Mesendoderm (in vitro differentiated cells): Measurements from ENCODE around the gene HTT.

Experiments
- DNase-seq: peaks from one replicate; pipeline ENCODE4 v3.0.0; 2013
- H2AK5ac ChIP-seq: 2 replicates; pipeline ENCODE4 v1.6.1; 2013; ENCODE audit warnings: low read length, inconsistent platforms
- H2BK120ac ChIP-seq: 2 replicates; pipeline ENCODE4 v1.6.1; 2013; ENCODE audit warnings: low read depth, mild to moderate bottlenecking, low read length, moderate library complexity, mixed read lengths
- H2BK15ac ChIP-seq: replicated peaks from 2 replicates; pipeline ENCODE4 v1.6.1; 2013; ENCODE audit warnings: low read depth, mild to moderate bottlenecking, moderate library complexity
- H2BK5ac ChIP-seq: 2 replicates; pipeline ENCODE4 v1.6.1; 2013; ENCODE audit warnings: low read length, inconsistent platforms
- H3K18ac ChIP-seq: 2 replicates; pipeline ENCODE4 v1.6.1; 2013; ENCODE audit warnings: mild to moderate bottlenecking, low read length, mixed read lengths
- H3K23ac ChIP-seq: one replicate; pipeline ENCODE4 v1.6.1; 2013; ENCODE audit warnings: low read length
- H3K27ac ChIP-seq: 2 replicates; pipeline ENCODE4 v1.5.1; 2013; ENCODE audit warnings: low read depth, mild to moderate bottlenecking, inconsistent platforms, low read length, moderate library complexity
- H3K27me3 ChIP-seq: 2 replicates; pipeline ENCODE4 v1.6.1; 2013; ENCODE audit warnings: low read length, control low read depth, mild to moderate bottlenecking, inconsistent platforms; ENCODE audit not compliant: insufficient read depth, poor library complexity
- H3K36me3 ChIP-seq: 2 replicates; pipeline ENCODE4 v1.6.1; 2013; ENCODE audit warnings: low read length, inconsistent platforms; ENCODE audit not compliant: control insufficient read depth, insufficient read depth
- H3K4ac ChIP-seq: one replicate; pipeline ENCODE4 v1.6.1; 2013; ENCODE audit warnings: low read depth, mild to moderate bottlenecking, low read length, moderate library complexity
- H3K4me1 ChIP-seq: 2 replicates; pipeline ENCODE4 v1.6.1; 2013; ENCODE audit warnings: low read depth, low read length, inconsistent platforms; ENCODE audit not compliant: control insufficient read depth
- H3K4me2 ChIP-seq: 2 replicates; pipeline ENCODE4 v1.6.1; 2013; ENCODE audit warnings: low read length
- H3K4me3 ChIP-seq: 2 replicates; pipeline ENCODE4 v1.5.1; 2013; ENCODE audit warnings: mild to moderate bottlenecking, low read length
- H3K56ac ChIP-seq: one replicate; pipeline ENCODE4 v1.6.1; 2013; ENCODE audit warnings: low read length
- H3K79me1 ChIP-seq: 2 replicates; pipeline ENCODE4 v1.6.1; 2013; ENCODE audit warnings: low read length, inconsistent platforms
- H3K79me2 ChIP-seq: 2 replicates; pipeline ENCODE4 v1.6.1; 2013; ENCODE audit warnings: mild to moderate bottlenecking, low read length; ENCODE audit not compliant: control insufficient read depth, insufficient read depth
- H3K9ac ChIP-seq: 2 replicates; pipeline ENCODE4 v1.6.1; 2013; ENCODE audit warnings: low read length, inconsistent platforms
- H4K5ac ChIP-seq: one replicate; pipeline ENCODE4 v1.6.1; 2013; ENCODE audit warnings: low read length
- H4K8ac ChIP-seq: one replicate; pipeline ENCODE4 v1.6.1; 2013; ENCODE audit warnings: low read depth, mild to moderate bottlenecking, control low read depth, low read length, moderate library complexity
- WGBS: extraction: QIAGEN DNeasy Blood & Tissue Kit; methylation state at CpG from one replicate; pipeline ENCODE4 v1.1.7; 2013; ENCODE audit warnings: low lambda C conversion rate, missing lambda C conversion rate; ENCODE audit not compliant: insufficient coverage; ENCODE audit errors: extremely low coverage; 5-methylcytosine and 5-hydroxymethylcytosine counted together

The HTT gene

GRCh38 chr4:3177426-3177825, 102.9 kb downstream of the HTT start:
- DNase-seq, result no peak
- H4K8ac ChIP-seq, result no peak overlapping the region
- H3K27me3 ChIP-seq, result no peaks in the 10 kb centered on the region
- H2BK15ac ChIP-seq, result no peak overlapping the region
- no peaks in the 10 kb centered on the region for H3K4me1 ChIP-seq
- H3K18ac ChIP-seq, result no peak overlapping the region
- H4K5ac ChIP-seq, result no peak overlapping the region
- H2AK5ac ChIP-seq, result no peak overlapping the region
- no peak overlapping the region for H2BK120ac ChIP-seq
- H3K56ac ChIP-seq, result no peak overlapping the region
- no peak overlapping the region for H3K4me2 ChIP-seq
- peaks cover 9% of the 10 kb centered on the region for H3K36me3 ChIP-seq
- H3K27ac ChIP-seq, result no peak overlapping the region
- no peaks in the 10 kb centered on the region for H3K79me1 ChIP-seq
- no peaks in the 10 kb centered on the region for H3K79me2 ChIP-seq
- H3K4ac ChIP-seq, result no peak overlapping the region
- H3K23ac ChIP-seq, result no peak overlapping the region
- no peak overlapping the region for H3K4me3 ChIP-seq
- no peak overlapping the region for H2BK5ac ChIP-seq
- no peak overlapping the region for H3K9ac ChIP-seq

GRCh38 chr4:3177905-3178304, 103.4 kb downstream of the HTT start:
- Histone ChIP-seq H3K4me1 (no peaks in the 10 kb centered on the region), H3K36me3 (peaks cover 8% of the 10 kb centered on the region), H3K4ac (no peak overlapping the region), H2BK5ac (no peak overlapping the region), H2BK15ac (no peak overlapping the region), H3K79me2 (no peaks in the 10 kb centered on the region), H3K27ac (no peak overlapping the region), H3K4me3 (no peak overlapping the region), H3K27me3 (no peaks in the 10 kb centered on the region), H2AK5ac (no peak overlapping the region), H2BK120ac (no peak overlapping the region), H3K18ac (no peak overlapping the region), H3K56ac (no peak overlapping the region), H4K5ac (no peak overlapping the region), H3K23ac (no peak overlapping the region), H3K79me1 (no peaks in the 10 kb centered on the region), H3K4me2 (no peak overlapping the region), H3K9ac (no peak overlapping the region), H4K8ac (no peak overlapping the region)
- DNase-seq, result no peak
- no CpG with 5 or more reads among the region's 7 CpGs for WGBS

GRCh38 chr4:3178351-3178750, 103.9 kb downstream of the HTT start:
- Histone ChIP-seq H4K5ac (no peak overlapping the region), H3K27ac (no peak overlapping the region), H2BK120ac (no peak overlapping the region), H3K27me3 (no peaks in the 10 kb centered on the region), H3K36me3 (peaks cover 4% of the 10 kb centered on the region), H3K4me3 (no peak overlapping the region), H3K18ac (no peak overlapping the region), H3K4ac (no peak overlapping the region), H2BK15ac (no peak overlapping the region), H3K4me1 (no peaks in the 10 kb centered on the region), H2BK5ac (no peak overlapping the region), H3K4me2 (no peak overlapping the region), H2AK5ac (no peak overlapping the region), H4K8ac (no peak overlapping the region), H3K56ac (no peak overlapping the region), H3K23ac (no peak overlapping the region), H3K9ac (no peak overlapping the region), H3K79me2 (no peaks in the 10 kb centered on the region), H3K79me1 (no peaks in the 10 kb centered on the region)
- WGBS, result no CpG with 5 or more reads among the region's 9 CpGs
- no peak for DNase-seq

GRCh38 chr4:3179126-3179706, 104.7 kb downstream of the HTT start:
- Histone ChIP-seq H3K4me3 (no peak overlapping the region), H3K9ac (no peak overlapping the region), H3K79me1 (no peaks in the 10 kb centered on the region), H3K79me2 (no peaks in the 10 kb centered on the region), H4K5ac (no peak overlapping the region), H3K27ac (no peak overlapping the region), H3K23ac (no peak overlapping the region), H3K18ac (no peak overlapping the region), H3K4me2 (no peak overlapping the region), H3K36me3 (peaks cover 4% of the 10 kb centered on the region), H3K27me3 (no peaks in the 10 kb centered on the region), H2AK5ac (no peak overlapping the region), H3K56ac (no peak overlapping the region), H4K8ac (no peak overlapping the region), H2BK15ac (no peak overlapping the region), H3K4ac (no peak overlapping the region), H3K4me1 (no peaks in the 10 kb centered on the region), H2BK5ac (no peak overlapping the region), H2BK120ac (no peak overlapping the region)
- no peak for DNase-seq
- WGBS, result no CpG with 5 or more reads among the region's 12 CpGs

GRCh38 chr4:3183008-3183407, 108.5 kb downstream of the HTT start:
- H3K79me1 ChIP-seq, result no peaks in the 10 kb centered on the region
- no peaks in the 10 kb centered on the region for H3K27me3 ChIP-seq
- no peak overlapping the region for H2BK15ac ChIP-seq
- no peak for DNase-seq
- no peaks in the 10 kb centered on the region for H3K79me2 ChIP-seq
- no peak overlapping the region for H2BK120ac ChIP-seq
- H3K9ac ChIP-seq, result no peak overlapping the region
- no peak overlapping the region for H4K5ac ChIP-seq
- H3K18ac ChIP-seq, result no peak overlapping the region
- H3K4me2 ChIP-seq, result no peak overlapping the region
- no peak overlapping the region for H3K56ac ChIP-seq
- H3K4ac ChIP-seq, result no peak overlapping the region
- peaks cover 4% of the 10 kb centered on the region for H3K36me3 ChIP-seq
- no peak overlapping the region for H2AK5ac ChIP-seq
- WGBS, result no CpG with 5 or more reads among the region's 4 CpGs
- H3K4me1 ChIP-seq, result no peaks in the 10 kb centered on the region
- no peak overlapping the region for H3K27ac ChIP-seq
- H2BK5ac ChIP-seq, result no peak overlapping the region
- no peak overlapping the region for H3K4me3 ChIP-seq
- no peak overlapping the region for H3K23ac ChIP-seq
- H4K8ac ChIP-seq, result no peak overlapping the region

GRCh38 chr4:3184725-3185124, 110.2 kb downstream of the HTT start:
- Histone ChIP-seq H3K4me3 (no peak overlapping the region), H3K79me2 (no peaks in the 10 kb centered on the region), H3K4me1 (no peaks in the 10 kb centered on the region), H2BK120ac (no peak overlapping the region), H3K79me1 (no peaks in the 10 kb centered on the region), H3K4me2 (no peak overlapping the region), H2BK15ac (no peak overlapping the region), H3K18ac (no peak overlapping the region), H2AK5ac (no peak overlapping the region), H4K8ac (no peak overlapping the region), H3K27ac (no peak overlapping the region), H3K23ac (no peak overlapping the region), H3K36me3 (peaks cover 7% of the 10 kb centered on the region), H3K9ac (no peak overlapping the region), H3K4ac (no peak overlapping the region), H3K56ac (no peak overlapping the region), H3K27me3 (no peaks in the 10 kb centered on the region), H2BK5ac (no peak overlapping the region), H4K5ac (no peak overlapping the region)
- no CpG with 5 or more reads among the region's 4 CpGs for whole genome bisulfite sequencing
- DNase-seq, result no peak
